HG02973 (cell line): ENCODE measurements around the gene TRIM60.
"Not testable (repeated sequence)": the region's sequence is repeated elsewhere in the genome, so short reads cannot be mapped to it uniquely, and the experiment has no call there.

Source experiments
- ATAC-seq: cut with Tn5 transposase; IDR thresholded peaks from one replicate; pipeline ENCODE4 v1.9.1; 2021; ENCODE audit warnings: moderate library complexity; ENCODE audit not compliant: unreplicated experiment

Gene TRIM60

DNA sequence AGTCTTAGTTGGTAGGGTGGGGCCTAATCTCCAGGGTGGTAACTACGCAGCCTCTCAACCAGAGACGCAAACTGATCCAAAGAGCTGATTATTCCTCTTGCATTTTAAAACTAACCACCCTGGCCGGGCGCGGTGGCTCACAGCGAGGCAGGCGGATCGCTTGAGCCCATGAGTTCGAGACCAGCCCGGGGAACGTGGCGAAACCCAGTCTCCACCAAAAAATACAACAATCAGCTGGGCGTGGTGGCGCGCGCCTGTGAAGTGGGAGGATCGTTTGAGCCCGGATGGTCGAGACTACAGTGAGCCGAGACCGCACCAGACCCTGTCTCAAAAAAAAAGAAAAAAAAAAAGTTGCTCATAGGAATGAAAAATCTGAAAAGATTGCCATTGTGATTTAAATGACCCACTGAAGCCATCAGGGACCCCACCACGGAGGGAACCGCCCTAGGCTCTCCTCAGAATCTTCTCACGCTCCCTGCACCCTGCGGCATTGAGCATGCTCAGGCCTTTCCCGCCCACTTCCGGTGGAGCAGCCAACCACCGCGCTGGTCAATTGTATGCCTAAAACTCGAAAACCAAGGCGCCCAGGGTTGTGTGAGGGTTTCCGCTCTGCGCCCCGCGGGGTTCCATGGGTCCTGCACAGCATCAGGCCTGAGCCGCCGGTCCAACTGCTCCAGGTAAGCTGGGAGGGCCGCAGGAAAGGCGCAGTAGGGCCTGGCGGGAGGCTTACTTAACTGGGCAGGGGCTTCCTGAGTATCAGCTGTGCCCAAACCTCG lies at the start of gene TRIM60:
TSS of gene TRIM60 (plus strand) at position 564 of the 776 bp plus-strand sequence. CDS start 8,074 bp downstream, outside the sequence.
- no peak for ATAC-seq

DNA sequence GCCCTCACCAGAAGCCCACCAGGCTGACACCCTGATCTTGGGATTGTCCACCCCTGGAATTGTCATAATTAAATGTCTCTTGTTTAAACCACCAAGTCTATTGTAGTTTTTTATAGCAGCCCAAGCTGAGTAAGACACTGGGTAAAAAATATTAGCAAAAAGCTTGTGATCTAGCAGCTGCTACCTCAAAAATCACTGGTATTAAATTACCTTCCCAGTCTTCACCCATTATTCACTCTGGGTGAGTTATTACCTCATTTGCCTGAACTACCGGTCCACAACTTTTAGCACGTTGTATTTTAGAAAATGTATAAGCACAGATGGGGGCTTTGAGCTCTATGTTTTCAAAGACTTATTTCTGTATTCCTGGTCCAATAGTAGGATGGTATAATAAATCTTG lies 42.3 kb upstream of the TRIM60 start:
- no peak for ATAC-seq

DNA sequence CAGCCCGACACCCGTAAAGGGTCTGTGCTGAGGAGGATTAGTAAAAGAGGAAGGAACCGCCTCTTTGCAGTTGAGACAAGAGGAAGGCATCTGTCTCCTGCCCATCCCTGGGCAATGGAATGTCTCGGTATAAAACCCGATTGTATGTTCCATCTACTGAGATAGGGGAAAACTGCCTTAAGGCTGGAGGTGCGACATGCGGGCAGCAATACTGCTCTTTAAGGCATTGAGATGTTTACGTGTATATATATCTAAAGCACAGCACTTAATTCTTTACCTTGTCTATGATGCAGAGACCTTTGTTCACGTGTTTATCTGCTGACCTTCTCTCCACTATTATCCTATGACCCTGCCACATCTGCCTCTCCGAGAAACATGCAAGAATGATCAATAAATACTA lies 41.0 kb upstream of the TRIM60 start:
- ATAC-seq: not testable (repeated sequence)

DNA sequence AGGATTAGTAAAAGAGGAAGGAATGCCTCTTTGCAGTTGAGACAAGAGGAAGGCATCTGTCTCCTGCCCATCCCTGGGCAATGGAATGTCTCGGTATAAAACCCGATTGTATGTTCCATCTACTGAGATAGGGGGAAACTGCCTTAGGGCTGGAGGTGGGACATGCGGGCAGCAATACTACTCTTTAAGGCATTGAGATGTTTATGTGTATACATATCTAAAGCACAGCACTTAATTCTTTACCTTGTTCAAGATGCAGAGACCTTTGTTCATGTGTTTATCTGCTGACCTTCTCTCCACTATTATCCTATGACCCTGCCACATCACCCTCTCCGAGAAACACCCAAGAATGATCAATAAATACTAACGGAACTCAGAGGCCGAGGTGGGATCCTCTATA lies 35.7 kb upstream of the TRIM60 start:
- ATAC-seq: not testable (repeated sequence)

DNA sequence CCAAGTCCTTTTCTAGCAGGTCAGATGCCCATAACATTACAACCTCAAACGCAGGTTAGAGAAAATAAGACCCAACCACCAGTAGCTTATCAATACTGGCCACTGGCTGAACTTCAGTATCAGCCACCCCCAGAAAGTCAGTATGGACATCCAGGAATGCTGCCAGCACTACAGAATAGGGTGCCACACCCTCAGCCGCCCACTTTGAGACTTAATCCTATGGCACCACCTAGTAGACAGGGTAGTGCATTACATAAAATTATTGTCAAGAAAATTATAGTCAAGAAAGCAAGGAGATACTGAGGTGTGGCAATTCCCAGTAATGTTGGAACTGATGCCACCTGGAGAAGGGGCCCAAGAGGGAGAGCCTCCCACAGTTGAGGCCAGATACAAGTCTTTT lies 34.5 kb upstream of the TRIM60 start:
- ATAC-seq: no peak

DNA sequence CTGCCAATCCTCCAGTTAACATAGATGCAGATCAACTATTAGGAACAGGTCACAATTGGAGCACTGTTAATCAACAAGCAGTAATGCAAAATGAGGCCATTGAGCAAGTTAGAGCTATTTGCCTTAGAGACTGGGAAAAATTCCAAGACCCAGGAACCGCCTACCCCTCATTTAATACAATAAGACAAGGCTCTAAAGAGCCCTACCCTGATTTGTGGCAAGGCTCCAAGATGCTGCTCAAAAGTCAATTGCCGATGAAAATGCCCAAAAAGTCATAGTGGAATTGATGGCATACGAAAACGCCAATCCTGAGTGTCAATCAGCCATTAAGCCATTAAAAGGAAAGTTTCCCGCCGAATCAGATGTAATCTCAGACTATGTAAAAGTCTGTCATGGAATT lies 33.9 kb upstream of the TRIM60 start:
- no peak for ATAC-seq

DNA sequence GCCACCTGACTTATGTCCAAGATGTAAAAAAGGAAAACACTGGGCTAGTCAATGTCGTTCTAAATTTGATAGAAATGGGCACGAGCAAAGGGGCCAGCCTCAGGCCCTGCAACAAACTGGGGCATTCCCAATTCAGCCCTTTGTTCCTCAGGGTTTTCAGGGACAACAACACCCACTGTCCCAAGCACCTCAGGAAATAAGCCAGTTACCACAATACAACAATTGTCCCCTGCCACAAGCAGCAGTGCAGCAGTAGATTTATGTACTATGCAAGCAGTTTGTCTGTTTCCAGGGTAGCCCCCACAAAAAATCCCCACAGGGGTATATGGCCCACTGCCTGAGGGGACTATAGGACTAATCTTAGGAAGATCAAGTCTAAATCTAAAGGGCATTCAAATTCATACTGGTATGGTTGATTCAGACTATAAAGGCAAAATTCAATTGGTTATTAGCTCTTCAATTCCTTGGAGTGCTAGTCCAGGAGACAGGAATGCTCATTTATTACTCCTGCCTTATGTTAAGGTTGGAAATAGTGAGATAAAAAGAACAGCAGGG lies 33.2 kb upstream of the TRIM60 start:
- not testable (repeated sequence) for ATAC-seq

DNA sequence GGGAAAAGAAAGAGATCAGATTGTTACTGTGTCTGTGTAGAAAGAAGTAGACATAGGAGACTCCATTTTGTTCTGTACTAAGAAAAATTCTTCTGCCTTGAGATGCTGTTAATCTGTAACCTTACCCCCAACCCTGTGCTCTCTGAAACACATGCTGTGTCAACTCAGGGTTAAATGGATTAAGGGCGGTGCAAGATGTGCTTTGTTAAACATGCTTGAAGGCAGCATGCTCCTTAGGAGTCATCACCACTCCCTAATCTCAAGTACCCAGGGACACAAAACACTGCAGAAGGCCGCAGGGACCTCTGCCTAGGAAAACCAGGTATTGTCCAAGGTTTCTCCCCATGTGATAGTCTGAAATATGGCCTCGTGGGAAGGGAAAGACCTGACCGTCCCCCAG lies 29.8 kb upstream of the TRIM60 start:
- ATAC-seq: not testable (repeated sequence)

DNA sequence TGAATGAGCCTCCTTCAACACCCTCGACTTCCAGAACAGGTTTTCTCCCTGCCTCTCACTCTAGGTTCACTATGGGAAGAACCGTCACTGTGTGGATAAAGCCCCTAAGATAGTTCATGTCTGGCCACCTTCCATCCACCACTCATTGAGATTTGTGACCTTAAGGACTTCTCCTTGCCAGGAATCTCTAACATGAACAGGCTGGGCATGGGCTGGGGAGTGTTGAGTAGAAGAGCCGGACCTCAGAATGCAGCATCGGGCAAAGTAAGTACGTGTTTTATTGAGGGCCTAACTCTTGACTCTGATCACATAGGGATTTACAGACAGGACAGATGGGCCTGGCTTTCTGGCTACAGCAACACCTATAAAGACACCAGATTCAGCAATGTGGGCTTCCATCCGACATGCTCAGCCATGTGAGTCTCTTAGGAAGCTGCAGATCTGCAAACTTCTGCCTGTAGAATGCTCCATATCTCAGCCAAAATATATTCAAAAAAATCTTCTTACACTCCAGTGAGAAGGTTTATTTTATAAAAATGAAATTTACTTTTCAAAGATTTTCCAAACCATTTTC lies 26.4 kb upstream of the TRIM60 start:
- ATAC-seq: no peak

DNA sequence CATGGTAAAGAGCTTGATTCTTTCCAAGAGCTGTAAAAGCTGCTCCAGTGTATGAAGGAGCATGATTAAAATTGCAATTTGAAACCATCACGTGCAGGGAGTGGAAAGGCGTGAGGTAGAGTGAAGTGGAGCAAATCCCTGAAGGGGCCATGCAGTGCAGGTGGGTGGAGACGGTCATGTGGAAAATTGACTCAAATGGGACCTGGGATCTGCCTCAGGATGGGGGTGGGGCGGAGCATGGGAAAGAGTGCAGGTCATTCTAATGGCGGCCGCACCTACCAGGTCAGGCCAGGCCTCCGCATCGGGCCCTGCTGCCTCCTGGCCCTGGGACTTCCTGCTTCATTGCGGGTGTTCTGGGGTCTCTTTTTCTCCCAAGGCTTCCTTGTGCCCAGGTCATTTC lies 25.3 kb upstream of the TRIM60 start:
- ATAC-seq: no peak

DNA sequence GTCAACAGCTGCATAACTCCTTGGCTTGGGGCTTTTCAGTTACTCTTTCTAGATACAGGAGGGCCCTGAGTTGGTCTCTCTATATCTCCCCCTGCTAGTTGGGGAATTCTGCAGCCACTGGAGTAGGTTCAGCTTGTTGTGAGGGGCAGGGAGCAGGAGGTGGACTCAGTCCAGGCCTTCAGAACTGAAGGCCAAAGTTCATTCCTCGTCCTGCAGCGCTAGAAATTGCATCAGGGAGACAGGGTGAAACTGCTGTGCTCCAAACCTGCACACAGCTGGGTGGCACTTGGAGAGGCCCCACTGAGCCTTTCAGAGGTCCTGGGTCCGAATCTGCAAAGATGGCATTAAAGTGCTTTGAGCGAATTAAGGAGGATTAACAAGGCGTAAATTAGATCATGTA lies 24.9 kb upstream of the TRIM60 start:
- no peak for ATAC-seq

DNA sequence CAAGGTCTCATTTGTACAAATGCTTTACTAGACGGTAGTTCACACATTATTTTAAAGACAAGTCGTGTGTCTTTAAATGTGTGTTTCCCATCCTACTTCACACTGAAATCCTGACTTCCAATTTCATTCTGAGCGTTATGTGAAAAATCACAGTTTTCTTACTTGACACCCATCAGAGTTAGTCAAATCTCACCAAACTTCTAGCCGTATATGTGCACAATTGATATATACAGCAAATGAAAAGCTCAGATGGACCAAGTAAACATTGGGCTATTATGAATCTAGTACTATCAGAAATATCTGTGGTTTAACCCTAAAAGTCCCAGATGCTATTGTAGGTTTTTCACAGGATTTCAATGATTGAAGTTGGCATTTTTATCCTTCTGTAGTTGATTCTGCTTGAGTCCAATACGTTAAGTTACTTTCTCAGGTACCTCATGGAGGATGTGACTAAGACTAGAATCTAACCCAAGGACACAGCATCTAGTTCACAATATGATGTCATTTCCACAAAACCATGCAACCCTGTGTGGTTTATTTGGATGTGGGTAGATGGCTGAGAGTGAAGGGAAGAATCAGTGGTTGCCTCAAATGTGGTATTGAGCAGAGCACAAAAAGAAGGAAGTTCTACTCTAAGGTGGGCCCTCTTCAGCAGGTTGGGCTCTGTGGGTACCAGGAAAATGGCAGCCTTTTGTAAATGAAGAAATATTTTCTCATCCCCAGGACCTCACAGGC lies 22.1 kb upstream of the TRIM60 start:
- peak; percentile 47 for ATAC-seq

DNA sequence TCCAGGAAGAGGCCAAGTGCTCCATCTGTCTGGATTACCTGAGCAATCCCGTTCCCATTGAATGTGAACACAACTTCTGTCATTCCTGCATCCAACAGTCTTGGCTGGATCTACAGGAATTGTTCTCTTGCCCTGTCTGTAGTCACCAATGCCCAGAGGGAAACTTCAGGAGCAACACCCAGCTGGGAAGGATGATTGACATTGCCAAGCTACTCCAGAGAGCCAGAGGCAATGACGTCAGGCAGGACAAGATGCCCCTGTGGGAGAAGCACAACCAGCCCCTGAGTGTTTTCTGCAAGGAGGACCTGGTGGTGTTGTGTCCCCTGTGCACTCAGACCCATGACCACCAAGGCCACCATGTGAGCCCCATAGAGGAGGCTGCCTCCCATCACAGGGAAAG lies 21.3 kb upstream of the TRIM60 start:
- ATAC-seq: no peak

DNA sequence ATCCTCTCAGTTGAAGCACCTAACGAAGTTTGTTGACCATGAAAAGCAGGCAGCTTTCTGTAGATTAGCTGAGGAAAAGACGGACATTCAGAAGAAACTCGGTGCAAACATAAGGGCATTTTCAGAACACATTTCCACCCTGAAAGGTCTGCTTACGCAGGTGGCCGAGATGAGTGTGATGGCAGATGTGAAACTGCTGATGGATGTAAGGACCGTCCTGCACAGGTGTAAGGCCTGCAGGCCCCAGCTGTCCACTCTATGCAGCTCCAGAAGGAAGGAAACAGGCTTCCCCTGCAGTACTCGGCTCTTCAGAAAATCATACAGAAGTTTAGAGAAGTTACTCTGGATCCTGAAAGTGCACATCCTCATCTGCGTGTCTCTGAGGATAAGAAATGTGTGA lies 20.8 kb upstream of the TRIM60 start:
- ATAC-seq: no peak

DNA sequence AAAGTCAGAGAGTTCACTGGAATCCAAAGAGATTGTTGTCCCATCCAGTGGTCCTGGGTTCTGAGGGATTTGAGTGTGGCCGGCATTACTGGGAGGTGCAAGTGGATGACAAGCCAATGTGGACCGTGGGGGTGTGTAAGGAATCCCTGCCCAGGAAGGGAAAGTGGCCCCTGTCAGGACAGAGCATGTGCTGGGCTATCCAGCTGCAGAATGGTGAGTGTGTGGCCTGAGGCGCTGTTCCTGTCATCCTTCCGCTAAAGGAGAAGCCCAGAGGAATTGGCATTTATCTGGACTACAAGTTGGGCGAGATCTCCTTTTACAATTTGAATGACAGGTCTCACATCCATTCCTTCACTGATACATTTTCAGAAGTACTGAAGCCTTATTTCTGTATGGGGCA lies 20.4 kb upstream of the TRIM60 start:
- ATAC-seq: no peak

DNA sequence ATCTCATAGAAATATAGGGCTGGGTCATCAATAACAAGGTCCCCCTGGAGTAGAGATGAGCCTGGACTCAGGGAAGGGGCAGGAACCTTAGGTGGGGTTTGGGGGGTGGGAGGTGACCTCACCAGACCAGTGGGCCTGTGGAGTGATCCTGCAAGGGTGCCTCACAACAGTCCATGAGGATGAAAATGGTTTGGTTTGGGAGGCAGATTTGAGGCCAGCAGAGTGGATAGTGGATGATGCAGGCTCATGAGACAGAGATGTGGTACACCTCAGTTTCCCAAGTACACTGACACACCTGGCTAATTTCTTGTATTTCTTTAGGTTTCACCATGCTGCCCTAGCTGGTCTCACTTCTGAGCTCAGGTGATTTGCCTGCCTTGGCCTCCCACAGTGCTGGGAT lies 18.1 kb upstream of the TRIM60 start:
- no peak for ATAC-seq

DNA sequence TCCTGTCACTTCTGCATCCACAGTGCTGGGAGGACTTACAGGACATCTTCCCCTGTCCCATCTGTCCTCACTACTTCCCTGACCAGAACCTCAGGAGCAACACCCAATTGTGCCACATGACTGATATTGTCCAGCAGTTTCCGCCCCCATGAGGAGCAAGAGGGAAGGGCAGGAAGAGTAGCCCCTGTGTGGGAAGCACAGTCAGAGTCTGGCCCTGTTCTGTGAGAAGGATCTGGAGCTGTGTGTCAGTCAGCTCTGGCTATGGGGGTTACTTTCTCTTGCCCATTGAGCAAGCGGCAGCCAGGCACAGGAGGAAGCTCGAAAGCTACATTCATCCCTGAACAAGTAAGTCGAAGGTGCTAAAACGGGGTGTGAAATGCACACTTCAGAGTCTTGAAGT lies 14.8 kb upstream of the TRIM60 start:
- ATAC-seq: peak; percentile 54

DNA sequence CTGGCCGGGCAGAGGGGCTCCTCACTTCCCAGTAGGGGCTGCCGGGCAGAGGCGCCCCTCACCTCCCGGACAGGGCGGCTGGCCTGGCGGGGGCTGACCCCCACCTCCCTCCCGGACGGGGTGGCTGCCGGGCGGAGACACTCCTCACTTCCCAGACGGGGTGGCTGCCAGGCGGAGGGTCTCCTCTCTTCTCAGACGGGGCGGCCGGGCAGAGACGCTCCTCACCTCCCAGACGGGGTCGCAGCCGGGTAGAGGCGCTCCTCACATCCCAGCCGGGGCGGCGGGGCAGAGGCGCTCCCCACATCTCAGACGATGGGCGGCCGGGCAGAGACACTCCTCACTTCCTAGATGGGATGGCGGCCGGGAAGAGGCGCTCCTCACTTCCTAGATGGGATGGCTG lies 11.8 kb upstream of the TRIM60 start:
- ATAC-seq: not testable (repeated sequence)

DNA sequence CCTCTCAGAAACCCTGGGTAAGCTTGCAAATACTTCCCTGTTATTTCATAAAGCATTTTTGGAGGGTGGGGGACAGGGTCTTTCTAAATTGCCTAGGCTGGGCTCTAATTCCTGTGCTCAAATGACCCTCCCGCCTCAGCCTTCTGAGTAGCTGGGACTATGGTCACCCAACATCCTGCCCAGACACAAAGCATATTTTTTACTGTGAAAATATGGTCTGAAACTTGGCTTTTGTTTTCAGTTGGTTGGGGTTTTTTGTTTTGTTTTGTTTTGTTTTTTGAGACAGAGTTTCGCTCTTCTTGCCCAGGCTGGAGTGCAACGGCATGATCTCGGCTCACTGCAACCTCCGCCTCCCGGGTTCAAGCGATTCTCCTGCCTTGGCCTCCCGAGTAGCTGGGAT lies 6.0 kb upstream of the TRIM60 start:
- ATAC-seq: not testable (repeated sequence)

DNA sequence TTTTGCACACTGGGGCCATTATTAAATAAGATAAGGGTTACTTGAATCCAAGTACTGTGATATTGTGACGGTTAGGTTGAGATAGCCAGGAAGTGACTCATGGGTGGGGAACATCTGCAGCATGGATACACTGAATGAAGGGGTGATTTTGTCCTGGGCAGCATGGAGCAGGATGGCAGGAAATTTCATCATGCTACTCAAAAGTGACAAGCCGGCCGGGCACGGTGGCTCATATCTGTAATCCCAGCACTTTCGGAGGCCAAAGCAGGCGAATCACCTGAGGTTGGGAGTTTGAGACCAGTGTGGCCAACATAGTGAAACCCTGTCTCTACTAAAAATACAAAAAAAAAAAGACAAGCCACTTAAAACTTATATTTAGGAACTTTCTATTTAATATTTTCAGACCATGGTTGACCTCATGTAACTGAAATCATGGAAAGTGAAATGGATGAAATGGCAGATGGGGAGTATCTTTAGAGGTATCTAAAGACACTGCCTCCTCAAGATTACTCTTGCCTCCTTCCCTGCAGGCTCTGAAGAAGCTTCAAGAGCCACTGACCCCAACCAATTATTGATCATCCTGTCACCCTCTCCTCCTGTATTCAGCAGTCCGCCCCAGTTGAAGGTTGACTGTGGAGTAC lies 3.9 kb upstream of the TRIM60 start:
- ATAC-seq: no peak

DNA sequence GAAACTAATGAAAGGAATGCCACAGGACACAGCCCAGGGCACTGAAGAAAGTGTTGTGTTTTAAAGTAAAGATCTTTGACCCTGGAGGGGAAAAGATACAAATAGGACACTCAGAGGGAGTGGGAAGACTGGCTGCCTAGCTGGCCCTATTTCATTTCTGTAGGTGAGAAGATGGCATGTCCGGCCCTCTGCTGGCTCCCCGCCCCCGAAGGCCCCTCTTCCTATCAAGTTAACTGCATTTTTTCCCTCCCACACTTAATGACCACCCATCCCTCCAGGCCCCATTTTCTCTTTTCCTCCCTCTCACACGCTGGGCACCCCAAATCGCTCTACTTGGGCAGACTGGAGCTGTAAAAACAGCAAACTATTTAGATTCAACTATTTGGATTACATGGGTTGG lies 16.4 kb downstream of the TRIM60 start:
- no peak for ATAC-seq
